ENCODE results near the gene CEP192. TPM values are rescaled to one million over a fixed set of nuclear protein-coding genes. Genes with fewer than 3 reads are reported as not detected.
A peak's percentile ranks its signal among the peaks of the same experiment; 100 is the strongest.

CEP192 gene
- total and polyA plus RNA-seq, 2 of the 13 experiments (the other 11 are each of a cell fraction or from before 2014, with no cell fraction given), result 15.3 to 24.7 TPM

DNA sequence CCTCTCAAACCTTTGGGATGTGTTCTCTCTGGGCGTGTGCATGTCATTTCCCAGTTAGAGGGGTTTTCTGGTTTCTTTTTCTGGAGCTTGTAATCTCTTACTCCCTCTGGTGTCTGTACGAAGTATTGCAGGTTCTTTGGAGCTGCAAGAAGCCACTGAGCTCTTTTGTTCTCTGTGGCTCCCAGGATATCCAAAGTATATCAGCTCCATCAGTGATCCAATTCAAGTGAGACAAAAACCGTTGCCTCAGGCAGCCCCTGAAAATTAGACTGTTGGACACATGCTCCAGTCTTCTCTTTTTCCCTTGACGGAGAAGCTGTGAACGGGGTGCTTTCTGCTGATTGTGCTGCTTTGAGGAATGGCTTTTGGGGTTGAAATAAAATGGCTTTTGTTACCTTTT lies 168.4 kb downstream of the CEP192 start (continued):
- 0 out of 2 replicates have a peak, but pooled peaks have one; percentile 44 for TF ChIP-seq ZNF800 (CRISPR knock-in tag; IDR thresholded peaks at IDR 0.05)

DNA sequence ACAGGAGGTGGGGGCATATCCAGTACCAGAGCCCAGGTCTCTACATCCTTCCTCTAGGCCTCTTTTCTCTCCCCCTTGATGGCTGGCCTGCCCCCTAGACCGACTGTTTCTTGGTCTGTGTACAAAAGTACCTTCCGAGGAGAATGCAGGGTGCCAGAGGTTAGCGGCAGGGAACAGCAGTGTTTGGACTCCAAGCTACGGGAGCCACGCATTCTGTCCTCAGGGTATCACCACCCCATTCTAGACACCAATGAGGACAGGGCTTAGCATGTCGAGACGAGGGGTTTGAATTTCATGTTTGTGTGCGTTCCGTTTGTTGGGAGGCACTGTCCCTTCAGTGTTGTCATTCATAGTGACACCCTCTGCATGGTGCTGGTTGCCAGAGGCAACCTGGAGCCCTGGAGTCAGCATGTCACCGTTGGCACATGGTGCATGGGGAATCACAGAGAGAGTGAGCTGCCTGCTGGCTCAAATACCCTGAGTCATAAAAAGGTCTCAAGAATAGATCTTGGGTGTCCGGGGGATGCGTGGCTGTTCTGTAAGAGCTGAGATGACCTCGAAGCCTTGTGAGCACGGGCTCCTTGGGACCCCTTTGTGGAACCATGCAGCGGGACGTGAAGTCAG lies 170.2 kb downstream of the CEP192 start:
- Histone ChIP-seq H3K9ac (ENCODE audit: insufficient read depth, low read depth, low read length) (no peak overlapping the region), H3K79me2 (ENCODE audit: insufficient read depth, low read length) (no peaks in the 10 kb centered on the region), H3K4me2 (ENCODE audit: low read depth, low read length) (no peak overlapping the region), H3K36me3 (replicated peaks in 1 of 2; ENCODE audit: control insufficient read depth in 1 of 2, insufficient read depth in 2 of 2, low read length in 2 of 2) (no peaks in the 10 kb centered on the region), H4K20me1 (ENCODE audit: insufficient read depth, low read length) (no peaks in the 10 kb centered on the region), H3K4me1 (ENCODE audit: insufficient read depth, low read length) (peaks cover 43% of the 10 kb centered on the region), H3K27ac (ENCODE audit: extremely low read length, insufficient read depth, low read length) (no peak overlapping the region), H2AFZ (ENCODE audit: low read length) (no peak overlapping the region), H3K27me3 (ENCODE audit: control insufficient read depth in 1 of 2, insufficient read depth in 2 of 2, low read length in 2 of 2) (no peaks in the 10 kb centered on the region; a peak in 1 of 5 replicates), H3K4me3 (replicated peaks in 1 of 3; ENCODE audit: insufficient read depth in 1 of 3, low read depth in 2 of 3, low read length in 3 of 3) (no peak overlapping the region), H3K9me3 (ENCODE audit: low read length) (peaks cover 19% of the 10 kb centered on the region)
- ChIA-PET CTCF (ENCODE audit: low intra/inter-chr PET ratio, low total read pairs) (no interaction called here), POLR2A (interaction anchor here (1.0 kb wide), 1 partner anchor 24 kb away, joined by 4 read pairs; no protein-coding TSS in a partner anchor)
- BruUV-seq (replicated peaks), result no TSS peak
- DNase-seq (ENCODE audit: low spot score), result no peak
- WGBS (ENCODE audit: low lambda C conversion rate), result 74% methylated on average over 12 of the region's 16 CpGs
- intact Hi-C loops (cut with micrococcal nuclease; ENCODE audit: unreplicated experiment) (no loop called here), in situ Hi-C loops (cut with HindIII; ENCODE audit: extremely low pct_ligation_motif_present, low pct_unique_long_range_greater_than_20kb) (no loop called here)
- FAIRE-seq, result no peak
- no peak for ATAC-seq
- TF ChIP-seq MATR3 (CRISPR knock-in tag; IDR thresholded peaks at IDR 0.05) (no peak), MLXIP (CRISPR knock-in tag; IDR thresholded peaks at IDR 0.05; ENCODE audit: borderline replicate concordance) (no peak), ZNF24 (IDR thresholded peaks at IDR 0.05) (no peak), ZNF605 (CRISPR knock-in tag; IDR thresholded peaks at IDR 0.05) (no peak), MEF2D (CRISPR knock-in tag; IDR thresholded peaks at IDR 0.05) (no peak), HNF4A (CRISPR knock-in tag; IDR thresholded peaks at IDR 0.05) (no peak), HOXA5 (CRISPR knock-in tag; IDR thresholded peaks at IDR 0.05) (no peak), MTF2 (CRISPR knock-in tag; IDR thresholded peaks at IDR 0.05; ENCODE audit: borderline replicate concordance) (no peak), FLYWCH1 (CRISPR knock-in tag; IDR thresholded peaks at IDR 0.05) (no peak), ZNF292 (CRISPR knock-in tag; IDR thresholded peaks at IDR 0.05; ENCODE audit: borderline replicate concordance, low read depth) (no peak), SKI (IDR thresholded peaks at IDR 0.05; ENCODE audit: partially characterized antibody) (no peak), ZNF446 (CRISPR knock-in tag; IDR thresholded peaks at IDR 0.05) (no peak), TBL1XR1 (IDR thresholded peaks at IDR 0.05; ENCODE audit: borderline replicate concordance, low read length, partially characterized antibody) (no peak), RFX1 (IDR thresholded peaks at IDR 0.05) (no peak)
- TF ChIP-seq, protein P1, sequence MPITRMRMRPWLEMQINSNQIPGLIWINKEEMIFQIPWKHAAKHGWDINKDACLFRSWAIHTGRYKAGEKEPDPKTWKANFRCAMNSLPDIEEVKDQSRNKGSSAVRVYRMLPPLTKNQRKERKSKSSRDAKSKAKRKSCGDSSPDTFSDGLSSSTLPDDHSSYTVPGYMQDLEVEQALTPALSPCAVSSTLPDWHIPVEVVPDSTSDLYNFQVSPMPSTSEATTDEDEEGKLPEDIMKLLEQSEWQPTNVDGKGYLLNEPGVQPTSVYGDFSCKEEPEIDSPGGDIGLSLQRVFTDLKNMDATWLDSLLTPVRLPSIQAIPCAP (CRISPR knock-in tag; IDR thresholded peaks at IDR 0.05; ENCODE audit: low read depth), result no peak
- TF ChIP-seq, protein P2, sequence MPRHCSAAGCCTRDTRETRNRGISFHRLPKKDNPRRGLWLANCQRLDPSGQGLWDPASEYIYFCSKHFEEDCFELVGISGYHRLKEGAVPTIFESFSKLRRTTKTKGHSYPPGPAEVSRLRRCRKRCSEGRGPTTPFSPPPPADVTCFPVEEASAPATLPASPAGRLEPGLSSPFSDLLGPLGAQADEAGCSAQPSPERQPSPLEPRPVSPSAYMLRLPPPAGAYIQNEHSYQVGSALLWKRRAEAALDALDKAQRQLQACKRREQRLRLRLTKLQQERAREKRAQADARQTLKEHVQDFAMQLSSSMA (CRISPR knock-in tag; IDR thresholded peaks at IDR 0.05), result no peak

All from HepG2 (cell line).